HEK293 (cell line): ENCODE results near the gene SNX20.

Source experiments
- CTCF ChIA-PET: fragments of 350-600 bp; formaldehyde crosslinking; extraction: SDS; loops from one replicate; lab custom pipeline; 2021; ENCODE audit warnings: antibody characterized with exemption; lab: Yijun Ruan, JAX
- POLR2A ChIA-PET: fragments of 300-600 bp; formaldehyde crosslinking; extraction: SDS; loops from one replicate; lab custom pipeline; 2020; ENCODE audit warnings: antibody characterized with exemption, inconsistent platforms; lab: Yijun Ruan, JAX
- H3K27ac ChIP-seq: fragments of 200-500 bp; sonication (Bioruptor generic); 2 replicates; pipeline ENCODE4 v1.5.1; 2014; ENCODE audit warnings: low read depth, low read length, control low read depth, inconsistent platforms; ENCODE audit errors: extremely low read depth
- H3K36me3 ChIP-seq, 2 experiments: fragments of 200-500 bp in 1 of 2; sonication (Bioruptor generic) in 1 of 2; 1 replicate in 1 of 2; 2 replicates in 1 of 2; pipeline ENCODE4 v1.5.1; 2014 to 2017; ENCODE audit warnings: inconsistent platforms in 2 of 2, low read length in 2 of 2; ENCODE audit not compliant: control insufficient read depth in 2 of 2, insufficient read depth in 1 of 2
- H3K4me1 ChIP-seq: fragments of 200-500 bp; sonication (Bioruptor generic); 2 replicates; pipeline ENCODE4 v1.5.1; 2014; ENCODE audit warnings: mild to moderate bottlenecking, low read length, inconsistent platforms; ENCODE audit not compliant: control insufficient read depth, insufficient read depth
- H3K4me3 ChIP-seq: 2 replicates; pipeline ENCODE4 v1.5.1; 2011; ENCODE audit warnings: low read depth, mild to moderate bottlenecking, control low read depth, low read length, moderate library complexity
- H3K9me3 ChIP-seq: fragments of 200-500 bp; sonication (Bioruptor generic); 2 replicates; pipeline ENCODE4 v1.5.1; 2014; ENCODE audit warnings: low read depth, low read length, inconsistent platforms; ENCODE audit not compliant: control insufficient read depth, insufficient read depth
- KLF1 ChIP-seq: fragments of 450-650 bp; formaldehyde crosslinking; IDR thresholded peaks from 2 replicates; pipeline ENCODE4 v1.5.1; 2016; ENCODE audit warnings: missing biosample characterization, missing genetic modification characterization
- MEIS1 ChIP-seq: sonication (generic); formaldehyde crosslinking; IDR thresholded peaks from 2 replicates; pipeline ENCODE4 v1.8.1; 2022; ENCODE audit warnings: missing genetic modification reagents, mild to moderate bottlenecking, borderline replicate concordance
- SCRT1 ChIP-seq: fragments of 450-650 bp; formaldehyde crosslinking; IDR thresholded peaks from 2 replicates; pipeline ENCODE4 v1.5.1; 2016; ENCODE audit warnings: missing biosample characterization, missing genetic modification characterization, borderline replicate concordance
- SCRT2 ChIP-seq: fragments of 450-650 bp; formaldehyde crosslinking; IDR thresholded peaks from 2 replicates; pipeline ENCODE4 v1.5.1; 2016; ENCODE audit warnings: missing biosample characterization, missing genetic modification characterization
- ZBTB21 ChIP-seq: fragments of 450-650 bp; formaldehyde crosslinking; IDR thresholded peaks from 2 replicates; pipeline ENCODE4 v1.5.1; 2017; ENCODE audit warnings: missing biosample characterization, missing genetic modification characterization
- ZNF221 ChIP-seq: fragments of 450-650 bp; formaldehyde crosslinking; IDR thresholded peaks from 2 replicates; pipeline ENCODE4 v1.5.1; 2017; ENCODE audit warnings: missing biosample characterization, missing genetic modification characterization, borderline replicate concordance
- ZNF311 ChIP-seq: fragments of 450-650 bp; formaldehyde crosslinking; IDR thresholded peaks from 2 replicates; pipeline ENCODE4 v1.5.1; 2017; ENCODE audit warnings: missing biosample characterization, missing genetic modification characterization, borderline replicate concordance
- ZNF580 ChIP-seq: fragments of 450-650 bp; formaldehyde crosslinking; IDR thresholded peaks from 2 replicates; pipeline ENCODE4 v1.5.1; 2016; ENCODE audit warnings: missing biosample characterization, missing genetic modification characterization
- ZSCAN18 ChIP-seq: fragments of 450-650 bp; formaldehyde crosslinking; IDR thresholded peaks from 2 replicates; pipeline ENCODE4 v1.5.1; 2016; ENCODE audit warnings: missing biosample characterization, missing genetic modification characterization
- TF ChIP-seq, protein P1 (sequence below): fragments of 450-650 bp; formaldehyde crosslinking; IDR thresholded peaks from 2 replicates; pipeline ENCODE4 v1.5.1; 2016; ENCODE audit warnings: missing biosample characterization, missing genetic modification characterization
- TF ChIP-seq, protein P2 (sequence below): fragments of 450-650 bp; formaldehyde crosslinking; IDR thresholded peaks from 2 replicates; pipeline ENCODE4 v1.5.1; 2017; ENCODE audit warnings: missing biosample characterization, missing genetic modification characterization

Gene SNX20

GRCh38 chr16:50721549-50722404, 40.7 kb upstream of the SNX20 start (continued):
- no peak for TF ChIP-seq ZNF221 (tag by site-specific recombination)
- no peak for TF ChIP-seq ZSCAN18 (tag by site-specific recombination)
- TF ChIP-seq, protein P1, sequence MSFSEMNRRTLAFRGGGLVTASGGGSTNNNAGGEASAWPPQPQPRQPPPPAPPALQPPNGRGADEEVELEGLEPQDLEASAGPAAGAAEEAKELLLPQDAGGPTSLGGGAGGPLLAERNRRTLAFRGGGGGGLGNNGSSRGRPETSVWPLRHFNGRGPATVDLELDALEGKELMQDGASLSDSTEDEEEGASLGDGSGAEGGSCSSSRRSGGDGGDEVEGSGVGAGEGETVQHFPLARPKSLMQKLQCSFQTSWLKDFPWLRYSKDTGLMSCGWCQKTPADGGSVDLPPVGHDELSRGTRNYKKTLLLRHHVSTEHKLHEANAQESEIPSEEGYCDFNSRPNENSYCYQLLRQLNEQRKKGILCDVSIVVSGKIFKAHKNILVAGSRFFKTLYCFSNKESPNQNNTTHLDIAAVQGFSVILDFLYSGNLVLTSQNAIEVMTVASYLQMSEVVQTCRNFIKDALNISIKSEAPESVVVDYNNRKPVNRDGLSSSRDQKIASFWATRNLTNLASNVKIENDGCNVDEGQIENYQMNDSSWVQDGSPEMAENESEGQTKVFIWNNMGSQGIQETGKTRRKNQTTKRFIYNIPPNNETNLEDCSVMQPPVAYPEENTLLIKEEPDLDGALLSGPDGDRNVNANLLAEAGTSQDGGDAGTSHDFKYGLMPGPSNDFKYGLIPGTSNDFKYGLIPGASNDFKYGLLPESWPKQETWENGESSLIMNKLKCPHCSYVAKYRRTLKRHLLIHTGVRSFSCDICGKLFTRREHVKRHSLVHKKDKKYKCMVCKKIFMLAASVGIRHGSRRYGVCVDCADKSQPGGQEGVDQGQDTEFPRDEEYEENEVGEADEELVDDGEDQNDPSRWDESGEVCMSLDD (tag by site-specific recombination), result no peak

- no peaks in the 10 kb centered on the region for H3K4me1 ChIP-seq
- ChIA-PET POLR2A (no interaction called here), CTCF (interaction anchor here (0.7 to 1.3 kb wide), 3 partner anchors 47 to 84 kb away, joined by 3 read pairs; no protein-coding TSS in a partner anchor)
- H3K36me3 ChIP-seq, result no peaks in the 10 kb centered on the region
- no peaks in the 10 kb centered on the region for H3K9me3 ChIP-seq
- TF ChIP-seq SCRT1 (tag by site-specific recombination), result 0 out of 2 replicates have a peak, but pooled peaks have one; percentile 17
- TF ChIP-seq SCRT2, result peak; percentile 64
- no peak for TF ChIP-seq KLF1 (tag by site-specific recombination)
- TF ChIP-seq ZBTB21 (tag by site-specific recombination), result no peak
- no peak for TF ChIP-seq ZNF580 (tag by site-specific recombination)
- no peak for TF ChIP-seq MEIS1
- H3K4me3 ChIP-seq, result no peak overlapping the region
- H3K27ac ChIP-seq, result no peak overlapping the region
These were observed 38.6 kb upstream of the SNX20 start for GRCh38 chr16:50719401-50720337.

DNA sequence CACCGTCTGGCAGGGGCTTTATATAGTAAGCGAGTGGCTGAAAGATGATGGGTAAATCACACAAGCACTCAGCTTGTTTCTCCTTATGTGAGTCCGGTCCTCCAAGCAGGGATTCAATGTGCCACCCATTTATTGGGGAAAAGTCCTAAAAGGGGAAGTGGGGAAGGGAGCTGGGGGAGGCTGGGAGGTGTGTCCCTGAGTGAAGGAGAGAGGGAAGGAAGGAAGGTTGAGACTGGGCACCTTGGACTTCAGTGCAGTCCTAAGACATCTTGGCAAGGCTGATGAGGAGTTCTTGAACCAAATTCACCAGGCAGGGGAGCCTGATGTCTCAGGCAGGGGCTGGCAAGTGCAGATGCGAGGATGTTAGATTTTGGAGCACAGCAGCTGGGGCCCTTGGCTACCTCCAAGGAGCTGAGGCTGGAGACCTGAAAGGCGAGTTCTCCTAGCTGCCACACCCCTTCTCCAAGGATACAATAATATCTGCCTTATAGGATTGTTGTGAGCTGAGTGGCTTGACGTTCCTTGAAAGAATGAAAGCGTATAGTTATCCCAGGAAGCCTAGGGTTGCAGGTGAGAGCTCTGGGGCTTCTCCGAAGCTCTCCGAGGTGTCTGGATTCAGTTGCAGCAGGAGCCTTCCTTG, 37.8 kb upstream of the SNX20 start:
- TF ChIP-seq ZNF311 (tag by site-specific recombination), result no peak
- TF ChIP-seq, protein P2, sequence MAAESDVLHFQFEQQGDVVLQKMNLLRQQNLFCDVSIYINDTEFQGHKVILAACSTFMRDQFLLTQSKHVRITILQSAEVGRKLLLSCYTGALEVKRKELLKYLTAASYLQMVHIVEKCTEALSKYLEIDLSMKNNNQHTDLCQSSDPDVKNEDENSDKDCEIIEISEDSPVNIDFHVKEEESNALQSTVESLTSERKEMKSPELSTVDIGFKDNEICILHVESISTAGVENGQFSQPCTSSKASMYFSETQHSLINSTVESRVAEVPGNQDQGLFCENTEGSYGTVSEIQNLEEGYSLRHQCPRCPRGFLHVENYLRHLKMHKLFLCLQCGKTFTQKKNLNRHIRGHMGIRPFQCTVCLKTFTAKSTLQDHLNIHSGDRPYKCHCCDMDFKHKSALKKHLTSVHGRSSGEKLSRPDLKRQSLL (tag by site-specific recombination), result no peak
- Histone ChIP-seq H3K27ac (no peak overlapping the region), H3K4me3 (no peak overlapping the region), H3K4me1 (no peaks in the 10 kb centered on the region), H3K36me3 (no peaks in the 10 kb centered on the region), H3K9me3 (no peaks in the 10 kb centered on the region)
- CTCF ChIA-PET, result interaction anchor here (1.3 kb wide), 1 partner anchor 53 kb away, joined by 3 read pairs; no protein-coding TSS in a partner anchor
- POLR2A ChIA-PET, result no interaction called here
